Stimulated activated naive B cell treated with anti-CD40 and anti-IgM and Interleukin-4, amounts not matched to agents 10 μg/mL and 1 μg/mL and 100 μg/mL, for 72 hours (primary cell): ENCODE data around the gene CWC27.
"Not testable (repeated sequence)": the region's sequence is repeated elsewhere in the genome, so short reads cannot be mapped to it uniquely, and the experiment has no call there.

Experiments
- ATAC-seq, 2 donors: fragments of 150-1000 bp; cut with Tn5 transposase; replicated peaks; 2 replicates each; pipeline ENCODE4 v1.10.0; 2021; ENCODE audit warnings: moderate library complexity in 1 of 2
- DNase-seq: peaks from one replicate; pipeline ENCODE4 v3.0.0; 2021
- H3K27ac Mint-ChIP-seq: one replicate; pipeline ENCODE4 v1.8.0; 2022; ENCODE audit warnings: mild to moderate bottlenecking, mixed read lengths
- H3K27me3 Mint-ChIP-seq, 2 donors: one replicate each; pipeline ENCODE4 v1.8.0; 2022; ENCODE audit warnings: mixed read lengths in 2 of 2
- H3K36me3 Mint-ChIP-seq, 2 donors: one replicate each; pipeline ENCODE4 v1.8.0; 2022; ENCODE audit warnings: mixed read lengths in 2 of 2, mild to moderate bottlenecking in 1 of 2
- H3K4me1 Mint-ChIP-seq, 2 donors: one replicate each; pipeline ENCODE4 v1.8.0; 2022; ENCODE audit warnings: mixed read lengths in 2 of 2, mild to moderate bottlenecking in 1 of 2
- H3K4me3 Mint-ChIP-seq, 2 donors: one replicate each; pipeline ENCODE4 v1.8.0; 2022; ENCODE audit warnings: mild to moderate bottlenecking in 2 of 2, mixed read lengths in 2 of 2, moderate library complexity in 1 of 2
- H3K9me3 Mint-ChIP-seq, 2 donors: one replicate each; pipeline ENCODE4 v1.8.0; 2022; ENCODE audit warnings: mixed read lengths in 2 of 2, mild to moderate bottlenecking in 1 of 2

The CWC27 gene

GRCh38 chr5:64806537-64806936 is 37.8 kb downstream of the CWC27 start:
- no peak overlapping the region for H3K27ac Mint-ChIP-seq
- no peak overlapping the region for H3K4me3 Mint-ChIP-seq
- H3K4me1 Mint-ChIP-seq = no peaks in the 10 kb centered on the region
- ATAC-seq (no peak), DNase-seq (no peak)
- peaks cover 10 to 20% of the 10 kb centered on the region in 2 donors for H3K36me3 Mint-ChIP-seq
- H3K9me3 Mint-ChIP-seq = no peaks in the 10 kb centered on the region
- no peaks in the 10 kb centered on the region for H3K27me3 Mint-ChIP-seq

GRCh38 chr5:64807520-64807919 is 38.8 kb downstream of the CWC27 start:
- no peaks in the 10 kb centered on the region for H3K27me3 Mint-ChIP-seq
- DNase-seq (no peak), ATAC-seq (no peak)
- no peak overlapping the region for H3K4me3 Mint-ChIP-seq
- H3K27ac Mint-ChIP-seq = no peak overlapping the region
- peaks cover 10 to 20% of the 10 kb centered on the region in 2 donors for H3K36me3 Mint-ChIP-seq
- no peaks in the 10 kb centered on the region for H3K4me1 Mint-ChIP-seq
- no peaks in the 10 kb centered on the region for H3K9me3 Mint-ChIP-seq

- ATAC-seq (peak; percentile 42 to 55), DNase-seq (no peak)
- H3K36me3 Mint-ChIP-seq = peaks cover 13 to 24% of the 10 kb centered on the region in 2 donors
- H3K4me3 Mint-ChIP-seq = no peak overlapping the region
- H3K27ac Mint-ChIP-seq = no peak overlapping the region
- H3K9me3 Mint-ChIP-seq = no peaks in the 10 kb centered on the region
- H3K4me1 Mint-ChIP-seq = peaks cover 0 to 5% of the 10 kb centered on the region in 2 donors
- H3K27me3 Mint-ChIP-seq = no peaks in the 10 kb centered on the region
Observed at GRCh38 chr5:64811050-64811640, 42.4 kb downstream of the CWC27 start.

GRCh38 chr5:64814073-64814472 is 45.3 kb downstream of the CWC27 start:
- Mint-ChIP-seq H3K36me3 (peaks cover 11 to 21% of the 10 kb centered on the region in 2 donors), H3K9me3 (no peaks in the 10 kb centered on the region), H3K4me1 (peaks cover 0 to 5% of the 10 kb centered on the region in 2 donors), H3K27me3 (no peaks in the 10 kb centered on the region), H3K4me3 (no peak overlapping the region), H3K27ac (peak overlapping the region; percentile 70)
- DNase-seq = peak; percentile 1
- peak; percentile 71 to 97 for ATAC-seq

- peaks cover 18 to 28% of the 10 kb centered on the region in 2 donors for H3K36me3 Mint-ChIP-seq
- no peak overlapping the region for H3K27ac Mint-ChIP-seq
- no peaks in the 10 kb centered on the region for H3K9me3 Mint-ChIP-seq
- DNase-seq = no peak
- no peaks in the 10 kb centered on the region for H3K27me3 Mint-ChIP-seq
- peaks cover 9 to 23% of the 10 kb centered on the region in 2 donors for H3K4me1 Mint-ChIP-seq
- ATAC-seq = no peak
- no peak overlapping the region for H3K4me3 Mint-ChIP-seq
Observed at GRCh38 chr5:64818245-64818644, 49.5 kb downstream of the CWC27 start.

GRCh38 chr5:64819345-64819744 is 50.6 kb downstream of the CWC27 start:
- not testable (repeated sequence) for H3K27ac Mint-ChIP-seq, H3K9me3 Mint-ChIP-seq, H3K27me3 Mint-ChIP-seq, ATAC-seq, DNase-seq, H3K4me3 Mint-ChIP-seq
- Mint-ChIP-seq H3K4me1 (peaks cover 9 to 18% of the 10 kb centered on the region in 2 donors), H3K36me3 (peaks cover 16 to 23% of the 10 kb centered on the region in 2 donors)

GRCh38 chr5:64822320-64822719 is 53.6 kb downstream of the CWC27 start:
- DNase-seq (no peak), ATAC-seq (no peak)
- no peaks in the 10 kb centered on the region for H3K9me3 Mint-ChIP-seq
- peaks cover 11 to 15% of the 10 kb centered on the region in 2 donors for H3K36me3 Mint-ChIP-seq
- no peaks in the 10 kb centered on the region for H3K27me3 Mint-ChIP-seq
- H3K4me3 Mint-ChIP-seq = no peak overlapping the region
- H3K27ac Mint-ChIP-seq = no peak overlapping the region
- H3K4me1 Mint-ChIP-seq = peaks cover 14 to 27% of the 10 kb centered on the region in 2 donors

- Mint-ChIP-seq H3K27ac (no peak overlapping the region), H3K27me3 (no peaks in the 10 kb centered on the region), H3K9me3 (peaks cover 0 to 1% of the 10 kb centered on the region in 2 donors), H3K4me3 (no peak overlapping the region), H3K36me3 (peaks cover 14 to 24% of the 10 kb centered on the region in 2 donors), H3K4me1 (peaks cover 14 to 21% of the 10 kb centered on the region in 2 donors)
- no peak for DNase-seq
- no peak for ATAC-seq
Observed at GRCh38 chr5:64826541-64826940, 57.8 kb downstream of the CWC27 start.

- no peaks in the 10 kb centered on the region for H3K27me3 Mint-ChIP-seq
Observed at GRCh38 chr5:64827703-64828102, 59.0 kb downstream of the CWC27 start.

GRCh38 chr5:64830650-64831049 is 61.9 kb downstream of the CWC27 start:
- not testable (repeated sequence) for H3K27ac Mint-ChIP-seq, ATAC-seq, H3K4me3 Mint-ChIP-seq, DNase-seq, H3K4me1 Mint-ChIP-seq, H3K9me3 Mint-ChIP-seq, H3K27me3 Mint-ChIP-seq
- peaks cover 9 to 14% of the 10 kb centered on the region in 2 donors for H3K36me3 Mint-ChIP-seq

More at GRCh38 chr5:64827703-64828102, 59.0 kb downstream of the CWC27 start:
- H3K36me3 Mint-ChIP-seq = peaks cover 9 to 14% of the 10 kb centered on the region in 2 donors
- no peak overlapping the region for H3K27ac Mint-ChIP-seq
- DNase-seq = no peak
- no peak overlapping the region for H3K4me3 Mint-ChIP-seq
- ATAC-seq = no peak
- H3K4me1 Mint-ChIP-seq = peaks cover 5 to 10% of the 10 kb centered on the region in 2 donors
- peaks cover 0 to 1% of the 10 kb centered on the region in 2 donors for H3K9me3 Mint-ChIP-seq

- peaks cover 0 to 1% of the 10 kb centered on the region in 2 donors for H3K9me3 Mint-ChIP-seq
- H3K27me3 Mint-ChIP-seq = no peaks in the 10 kb centered on the region
- H3K27ac Mint-ChIP-seq = no peak overlapping the region
- peaks cover 9 to 14% of the 10 kb centered on the region in 2 donors for H3K36me3 Mint-ChIP-seq
- H3K4me1 Mint-ChIP-seq = no peaks in the 10 kb centered on the region
- ATAC-seq = no peak
- DNase-seq = no peak
- no peak overlapping the region for H3K4me3 Mint-ChIP-seq
Observed at GRCh38 chr5:64831996-64832395, 63.3 kb downstream of the CWC27 start.

- no peak for ATAC-seq
- H3K4me3 Mint-ChIP-seq = no peak overlapping the region
- no peaks in the 10 kb centered on the region for H3K4me1 Mint-ChIP-seq
- peaks cover 0 to 1% of the 10 kb centered on the region in 2 donors for H3K9me3 Mint-ChIP-seq
- H3K27me3 Mint-ChIP-seq = no peaks in the 10 kb centered on the region
- H3K27ac Mint-ChIP-seq = no peak overlapping the region
- DNase-seq = no peak
- peaks cover 7 to 15% of the 10 kb centered on the region in 2 donors for H3K36me3 Mint-ChIP-seq
Observed at GRCh38 chr5:64834037-64834436, 65.3 kb downstream of the CWC27 start.

- ATAC-seq (no peak), DNase-seq (no peak)
- Mint-ChIP-seq H3K9me3 (peaks cover 0 to 4% of the 10 kb centered on the region in 2 donors), H3K4me3 (no peak overlapping the region), H3K4me1 (no peaks in the 10 kb centered on the region), H3K27ac (no peak overlapping the region), H3K36me3 (peaks cover 11 to 20% of the 10 kb centered on the region in 2 donors), H3K27me3 (no peaks in the 10 kb centered on the region)
Observed at GRCh38 chr5:64834611-64835010, 65.9 kb downstream of the CWC27 start.

GRCh38 chr5:64835266-64835665 is 66.5 kb downstream of the CWC27 start:
- no peak for DNase-seq

GRCh38 chr5:64836190-64836755 is 67.5 kb downstream of the CWC27 start:
- Mint-ChIP-seq H3K4me3 (no peak overlapping the region), H3K9me3 (peaks cover 6 to 8% of the 10 kb centered on the region in 2 donors), H3K27me3 (no peaks in the 10 kb centered on the region), H3K4me1 (no peaks in the 10 kb centered on the region), H3K36me3 (peaks cover 19 to 22% of the 10 kb centered on the region in 2 donors), H3K27ac (no peak overlapping the region)
- ATAC-seq (no peak), DNase-seq (no peak)

More at GRCh38 chr5:64835266-64835665, 66.5 kb downstream of the CWC27 start:
- H3K4me3 Mint-ChIP-seq = no peak overlapping the region
- peaks cover 0 to 6% of the 10 kb centered on the region in 2 donors for H3K9me3 Mint-ChIP-seq
- peaks cover 11 to 19% of the 10 kb centered on the region in 2 donors for H3K36me3 Mint-ChIP-seq
- no peaks in the 10 kb centered on the region for H3K4me1 Mint-ChIP-seq
- no peak for ATAC-seq
- H3K27me3 Mint-ChIP-seq = no peaks in the 10 kb centered on the region
- H3K27ac Mint-ChIP-seq = no peak overlapping the region
